Duodenal mucosa (tissue), 2 donors: ENCODE measurements around the gene SRSF5.

Experiments used
- H3K27ac ChIP-seq: one replicate; pipeline ENCODE4 v1.7.0; 2013; ENCODE audit warnings: low read depth, low read length
- H3K27me3 ChIP-seq, 2 donors: one replicate each; pipeline ENCODE4 v1.7.0; 2013; ENCODE audit warnings: low read length in 2 of 2, control low read depth in 1 of 2; ENCODE audit not compliant: insufficient read depth in 2 of 2, control insufficient read depth in 1 of 2
- H3K36me3 ChIP-seq, 2 donors: one replicate each; pipeline ENCODE4 v1.7.0; 2013; ENCODE audit warnings: low read length in 2 of 2, control low read depth in 1 of 2; ENCODE audit not compliant: insufficient read depth in 2 of 2, control insufficient read depth in 1 of 2
- H3K4me1 ChIP-seq, 2 donors: one replicate each; pipeline ENCODE4 v1.7.0; 2013; ENCODE audit warnings: low read length in 2 of 2, control low read depth in 1 of 2; ENCODE audit not compliant: insufficient read depth in 2 of 2, control insufficient read depth in 1 of 2
- H3K4me3 ChIP-seq, 2 donors: one replicate each; pipeline ENCODE4 v1.7.0; 2013; ENCODE audit warnings: low read length in 2 of 2, low read depth in 1 of 2
- H3K9ac ChIP-seq, 2 donors: one replicate each; pipeline ENCODE4 v1.7.0; 2013; ENCODE audit warnings: low read length in 2 of 2, low read depth in 1 of 2
- H3K9me3 ChIP-seq, 2 donors: one replicate each; pipeline ENCODE4 v1.7.0; 2013; ENCODE audit warnings: low read length in 2 of 2, control low read depth in 1 of 2; ENCODE audit not compliant: control insufficient read depth in 1 of 2

The SRSF5 gene

GRCh38 chr14:69816216-69816615, 49.3 kb downstream of the SRSF5 start:
- H3K4me3 ChIP-seq = no peak overlapping the region
- no peak overlapping the region for H3K27ac ChIP-seq
- no peaks in the 10 kb centered on the region for H3K4me1 ChIP-seq
- no peaks in the 10 kb centered on the region for H3K9me3 ChIP-seq
- H3K36me3 ChIP-seq = no peaks in the 10 kb centered on the region
- no peak overlapping the region for H3K9ac ChIP-seq
- H3K27me3 ChIP-seq = peaks cover 0 to 3% of the 10 kb centered on the region in 2 donors

- Histone ChIP-seq H3K36me3 (no peaks in the 10 kb centered on the region), H3K4me3 (no peak overlapping the region), H3K9ac (no peak overlapping the region), H3K9me3 (no peaks in the 10 kb centered on the region), H3K4me1 (no peaks in the 10 kb centered on the region), H3K27me3 (peaks cover 0 to 3% of the 10 kb centered on the region in 2 donors), H3K27ac (no peak overlapping the region)
These were observed 51.8 kb downstream of the SRSF5 start for GRCh38 chr14:69818758-69819191.

DNA sequence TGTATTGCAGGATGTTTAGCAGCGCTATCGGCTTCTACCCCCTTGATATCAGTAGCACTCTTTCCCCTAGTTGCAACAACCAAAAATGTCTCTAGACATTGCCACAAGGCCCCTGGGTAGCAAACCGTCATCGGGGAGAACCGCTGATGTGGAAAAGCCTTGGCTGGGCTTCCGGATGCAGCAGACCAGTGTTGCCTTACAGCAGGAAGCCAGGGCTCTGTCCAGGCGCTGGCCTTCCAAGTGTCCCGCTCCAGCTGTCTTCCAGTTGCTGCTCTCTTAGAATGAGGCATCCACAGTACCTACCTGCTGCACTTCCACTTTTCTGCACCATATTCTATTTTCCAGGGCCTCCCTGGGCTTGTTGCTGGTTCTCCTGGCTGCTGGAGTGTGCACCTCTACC, 52.7 kb downstream of the SRSF5 start:
- Histone ChIP-seq H3K4me1 (no peaks in the 10 kb centered on the region), H3K27ac (no peak overlapping the region), H3K9me3 (no peaks in the 10 kb centered on the region), H3K9ac (no peak overlapping the region), H3K36me3 (no peaks in the 10 kb centered on the region), H3K4me3 (no peak overlapping the region), H3K27me3 (peaks cover 0 to 3% of the 10 kb centered on the region in 2 donors)

GRCh38 chr14:69820991-69821390, 54.0 kb downstream of the SRSF5 start:
- Histone ChIP-seq H3K9me3 (no peaks in the 10 kb centered on the region), H3K36me3 (no peaks in the 10 kb centered on the region), H3K4me1 (no peaks in the 10 kb centered on the region)

More at GRCh38 chr14:69820991-69821390, 54.0 kb downstream of the SRSF5 start:
- H3K4me3 ChIP-seq = no peak overlapping the region
- H3K27ac ChIP-seq = no peak overlapping the region
- H3K27me3 ChIP-seq = peaks cover 0 to 3% of the 10 kb centered on the region in 2 donors
- H3K9ac ChIP-seq = no peak overlapping the region
